H1 (cell line): ENCODE data around the gene YARS1. TPM values are rescaled to one million over a fixed set of nuclear protein-coding genes. Genes with fewer than 3 reads are reported as not detected.

Experiments
- BRCA1 ChIP-seq: IDR thresholded peaks from 2 replicates; pipeline ENCODE4 v1.6.1; 2012; ENCODE audit warnings: low read depth, low read length, improper control_type of control experiment
- SUZ12 ChIP-seq: fragments of 200-600 bp; sonication (generic); IDR thresholded peaks from 2 replicates; pipeline ENCODE4 v1.6.1; 2012; ENCODE audit warnings: mild to moderate bottlenecking, inconsistent platforms, low read length, moderate library complexity, mixed read lengths
- polyA plus RNA-seq, 7 experiments: library from polyadenylated mRNA; depleted of rRNA in 3 of 7; stranded (reverse) in 5 of 7; unstranded in 2 of 7; fragments of >200 nt in 5 of 7; fragments of 200-250 nt in 2 of 7; gene quantifications; 1 replicate in 5 of 7; 2 replicates in 1 of 7; 4 replicates in 1 of 7; pipeline versions ENCODE4 v1.2.1 to v1.2.3, GENCODE V29; 2011 to 2013; ENCODE audit warnings: missing spikeins in 2 of 7, mixed read lengths in 2 of 7
- total RNA-seq: library from RNA; stranded (reverse); fragmentation: NEBNext Ultra II Directional; extraction: Animal tissue kit (Norgen Biotek cat#: 25700); gene quantifications from 2 replicates; pipeline ENCODE4 v1.2.1, GENCODE V29; 2021
- TF ChIP-seq, protein P1 (sequence below): fragments of 300-600 bp; sonication (generic); IDR thresholded peaks from 2 replicates; pipeline ENCODE4 v1.7.1; 2012; ENCODE audit warnings: low read length, moderate library complexity, mild to moderate bottlenecking, inconsistent platforms; ENCODE audit not compliant: insufficient replicate concordance

The YARS1 gene
- total and polyA plus RNA-seq, 2 of the 8 experiments (the other 6 are each of a cell fraction or from before 2014, with no cell fraction given) = 47.1 to 226 TPM

DNA sequence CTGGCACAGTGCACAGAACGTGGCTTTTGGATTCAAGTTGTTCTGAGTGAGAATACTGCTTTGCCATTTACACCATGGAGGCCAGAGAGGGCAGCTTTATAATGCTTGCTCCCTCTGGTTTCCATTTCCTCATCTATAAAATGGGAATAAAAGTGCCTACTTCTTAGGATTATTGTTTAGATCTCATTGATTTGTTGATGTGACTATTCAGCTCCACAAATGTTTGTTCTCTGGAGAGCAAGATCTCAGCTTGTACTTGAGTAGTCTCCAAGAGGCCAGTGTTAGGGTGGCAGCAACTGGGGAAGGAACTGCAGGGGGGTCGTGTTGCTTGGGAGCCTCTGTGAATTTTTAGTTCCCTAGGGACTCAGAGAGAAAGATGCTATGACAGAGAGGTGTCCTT is 55.2 kb downstream of the YARS1 start (continued):
- TF ChIP-seq, protein P1, sequence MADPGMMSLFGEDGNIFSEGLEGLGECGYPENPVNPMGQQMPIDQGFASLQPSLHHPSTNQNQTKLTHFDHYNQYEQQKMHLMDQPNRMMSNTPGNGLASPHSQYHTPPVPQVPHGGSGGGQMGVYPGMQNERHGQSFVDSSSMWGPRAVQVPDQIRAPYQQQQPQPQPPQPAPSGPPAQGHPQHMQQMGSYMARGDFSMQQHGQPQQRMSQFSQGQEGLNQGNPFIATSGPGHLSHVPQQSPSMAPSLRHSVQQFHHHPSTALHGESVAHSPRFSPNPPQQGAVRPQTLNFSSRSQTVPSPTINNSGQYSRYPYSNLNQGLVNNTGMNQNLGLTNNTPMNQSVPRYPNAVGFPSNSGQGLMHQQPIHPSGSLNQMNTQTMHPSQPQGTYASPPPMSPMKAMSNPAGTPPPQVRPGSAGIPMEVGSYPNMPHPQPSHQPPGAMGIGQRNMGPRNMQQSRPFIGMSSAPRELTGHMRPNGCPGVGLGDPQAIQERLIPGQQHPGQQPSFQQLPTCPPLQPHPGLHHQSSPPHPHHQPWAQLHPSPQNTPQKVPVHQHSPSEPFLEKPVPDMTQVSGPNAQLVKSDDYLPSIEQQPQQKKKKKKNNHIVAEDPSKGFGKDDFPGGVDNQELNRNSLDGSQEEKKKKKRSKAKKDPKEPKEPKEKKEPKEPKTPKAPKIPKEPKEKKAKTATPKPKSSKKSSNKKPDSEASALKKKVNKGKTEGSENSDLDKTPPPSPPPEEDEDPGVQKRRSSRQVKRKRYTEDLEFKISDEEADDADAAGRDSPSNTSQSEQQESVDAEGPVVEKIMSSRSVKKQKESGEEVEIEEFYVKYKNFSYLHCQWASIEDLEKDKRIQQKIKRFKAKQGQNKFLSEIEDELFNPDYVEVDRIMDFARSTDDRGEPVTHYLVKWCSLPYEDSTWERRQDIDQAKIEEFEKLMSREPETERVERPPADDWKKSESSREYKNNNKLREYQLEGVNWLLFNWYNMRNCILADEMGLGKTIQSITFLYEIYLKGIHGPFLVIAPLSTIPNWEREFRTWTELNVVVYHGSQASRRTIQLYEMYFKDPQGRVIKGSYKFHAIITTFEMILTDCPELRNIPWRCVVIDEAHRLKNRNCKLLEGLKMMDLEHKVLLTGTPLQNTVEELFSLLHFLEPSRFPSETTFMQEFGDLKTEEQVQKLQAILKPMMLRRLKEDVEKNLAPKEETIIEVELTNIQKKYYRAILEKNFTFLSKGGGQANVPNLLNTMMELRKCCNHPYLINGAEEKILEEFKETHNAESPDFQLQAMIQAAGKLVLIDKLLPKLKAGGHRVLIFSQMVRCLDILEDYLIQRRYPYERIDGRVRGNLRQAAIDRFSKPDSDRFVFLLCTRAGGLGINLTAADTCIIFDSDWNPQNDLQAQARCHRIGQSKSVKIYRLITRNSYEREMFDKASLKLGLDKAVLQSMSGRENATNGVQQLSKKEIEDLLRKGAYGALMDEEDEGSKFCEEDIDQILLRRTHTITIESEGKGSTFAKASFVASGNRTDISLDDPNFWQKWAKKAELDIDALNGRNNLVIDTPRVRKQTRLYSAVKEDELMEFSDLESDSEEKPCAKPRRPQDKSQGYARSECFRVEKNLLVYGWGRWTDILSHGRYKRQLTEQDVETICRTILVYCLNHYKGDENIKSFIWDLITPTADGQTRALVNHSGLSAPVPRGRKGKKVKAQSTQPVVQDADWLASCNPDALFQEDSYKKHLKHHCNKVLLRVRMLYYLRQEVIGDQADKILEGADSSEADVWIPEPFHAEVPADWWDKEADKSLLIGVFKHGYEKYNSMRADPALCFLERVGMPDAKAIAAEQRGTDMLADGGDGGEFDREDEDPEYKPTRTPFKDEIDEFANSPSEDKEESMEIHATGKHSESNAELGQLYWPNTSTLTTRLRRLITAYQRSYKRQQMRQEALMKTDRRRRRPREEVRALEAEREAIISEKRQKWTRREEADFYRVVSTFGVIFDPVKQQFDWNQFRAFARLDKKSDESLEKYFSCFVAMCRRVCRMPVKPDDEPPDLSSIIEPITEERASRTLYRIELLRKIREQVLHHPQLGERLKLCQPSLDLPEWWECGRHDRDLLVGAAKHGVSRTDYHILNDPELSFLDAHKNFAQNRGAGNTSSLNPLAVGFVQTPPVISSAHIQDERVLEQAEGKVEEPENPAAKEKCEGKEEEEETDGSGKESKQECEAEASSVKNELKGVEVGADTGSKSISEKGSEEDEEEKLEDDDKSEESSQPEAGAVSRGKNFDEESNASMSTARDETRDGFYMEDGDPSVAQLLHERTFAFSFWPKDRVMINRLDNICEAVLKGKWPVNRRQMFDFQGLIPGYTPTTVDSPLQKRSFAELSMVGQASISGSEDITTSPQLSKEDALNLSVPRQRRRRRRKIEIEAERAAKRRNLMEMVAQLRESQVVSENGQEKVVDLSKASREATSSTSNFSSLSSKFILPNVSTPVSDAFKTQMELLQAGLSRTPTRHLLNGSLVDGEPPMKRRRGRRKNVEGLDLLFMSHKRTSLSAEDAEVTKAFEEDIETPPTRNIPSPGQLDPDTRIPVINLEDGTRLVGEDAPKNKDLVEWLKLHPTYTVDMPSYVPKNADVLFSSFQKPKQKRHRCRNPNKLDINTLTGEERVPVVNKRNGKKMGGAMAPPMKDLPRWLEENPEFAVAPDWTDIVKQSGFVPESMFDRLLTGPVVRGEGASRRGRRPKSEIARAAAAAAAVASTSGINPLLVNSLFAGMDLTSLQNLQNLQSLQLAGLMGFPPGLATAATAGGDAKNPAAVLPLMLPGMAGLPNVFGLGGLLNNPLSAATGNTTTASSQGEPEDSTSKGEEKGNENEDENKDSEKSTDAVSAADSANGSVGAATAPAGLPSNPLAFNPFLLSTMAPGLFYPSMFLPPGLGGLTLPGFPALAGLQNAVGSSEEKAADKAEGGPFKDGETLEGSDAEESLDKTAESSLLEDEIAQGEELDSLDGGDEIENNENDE = no peak
- TF ChIP-seq BRCA1 = no peak
- TF ChIP-seq SUZ12 = no peak
- TF ChIP-seq, all 59 proteins: peak for 0
